SK-N-SH treated with all-trans-retinoic acid at 6 μM for 48 hours (cell line): ENCODE results near the gene SLC16A1.

Source experiments
- ATAC-seq: fragments of 200-7000 bp; cut with Tn5 transposase; 3 replicates; pipeline ENCODE4 v1.9.1; 2020; ENCODE audit warnings: mild to moderate bottlenecking, moderate library complexity
- ARNTL ChIP-seq: fragments of 450-650 bp; formaldehyde crosslinking; IDR thresholded peaks from 2 replicates; pipeline ENCODE4 v1.5.0; 2020; ENCODE audit warnings: low read depth, mild to moderate bottlenecking, moderate library complexity, borderline replicate concordance
- BACH2 ChIP-seq: fragments of 250-450 bp; sonication (Bioruptor Pico); IDR thresholded peaks from 2 replicates; pipeline ENCODE4 v1.9.0; 2021; ENCODE audit warnings: mild to moderate bottlenecking, borderline replicate concordance
- CSDC2 ChIP-seq: fragments of 250-450 bp; sonication (Bioruptor Pico); IDR thresholded peaks from 2 replicates; pipeline ENCODE4 v1.5.0; 2020; ENCODE audit warnings: mild to moderate bottlenecking, moderate library complexity
- GLIS3 ChIP-seq: fragments of 250-450 bp; sonication (Bioruptor Pico); IDR thresholded peaks from 2 replicates; pipeline ENCODE4 v1.5.0; 2020; ENCODE audit warnings: mild to moderate bottlenecking, moderate library complexity
- ISL1 ChIP-seq: fragments of 250-450 bp; sonication (Bioruptor Pico); IDR thresholded peaks from 2 replicates; pipeline ENCODE4 v2.1.2; 2022; ENCODE audit warnings: mild to moderate bottlenecking, moderate library complexity
- OSR1 ChIP-seq: fragments of 250-450 bp; sonication (Bioruptor Pico); IDR thresholded peaks from 2 replicates; pipeline ENCODE4 v1.8.0; 2022; ENCODE audit warnings: moderate library complexity, mild to moderate bottlenecking, inconsistent platforms
- PPARA ChIP-seq: fragments of 250-450 bp; sonication (Bioruptor Pico); IDR thresholded peaks from 2 replicates; pipeline ENCODE4 v1.5.0; 2020; ENCODE audit warnings: mild to moderate bottlenecking, borderline replicate concordance
- RARB ChIP-seq: fragments of 250-450 bp; sonication (Bioruptor Pico); IDR thresholded peaks from 2 replicates; pipeline ENCODE4 v1.8.0; 2021; ENCODE audit warnings: mild to moderate bottlenecking, moderate library complexity
- SNAI2 ChIP-seq: fragments of 250-450 bp; sonication (Bioruptor Pico); IDR thresholded peaks from 2 replicates; pipeline ENCODE4 v1.5.0; 2020; ENCODE audit warnings: mild to moderate bottlenecking, moderate library complexity
- TCF4 ChIP-seq: fragments of 250-450 bp; sonication (Bioruptor Pico); IDR thresholded peaks from 2 replicates; pipeline ENCODE4 v1.8.0; 2021; ENCODE audit warnings: mild to moderate bottlenecking, moderate library complexity, borderline replicate concordance
- ZC3H10 ChIP-seq: fragments of 250-450 bp; sonication (Bioruptor Pico); IDR thresholded peaks from 2 replicates; pipeline ENCODE4 v1.5.1; 2021; ENCODE audit warnings: mild to moderate bottlenecking, moderate library complexity
- ZFP30 ChIP-seq: fragments of 450-650 bp; formaldehyde crosslinking; IDR thresholded peaks from 2 replicates; pipeline ENCODE4 v1.5.0; 2022; ENCODE audit warnings: mild to moderate bottlenecking, moderate library complexity
- ZNF565 ChIP-seq: fragments of 450-650 bp; formaldehyde crosslinking; conservative IDR thresholded peaks from 2 replicates; pipeline ENCODE4 v1.5.0; 2020; ENCODE audit warnings: low read depth, mild to moderate bottlenecking, moderate library complexity
- ZNF70 ChIP-seq: fragments of 450-650 bp; formaldehyde crosslinking; IDR thresholded peaks from 2 replicates; pipeline ENCODE4 v1.5.0; 2020; ENCODE audit warnings: mild to moderate bottlenecking, moderate library complexity
- ZNF8 ChIP-seq: fragments of 450-650 bp; formaldehyde crosslinking; IDR thresholded peaks from 2 replicates; pipeline ENCODE4 v1.5.0; 2020; ENCODE audit warnings: mild to moderate bottlenecking, moderate library complexity
- TF ChIP-seq, protein P1 (sequence below): fragments of 250-450 bp; sonication (Bioruptor Pico); IDR thresholded peaks from 2 replicates; pipeline ENCODE4 v1.5.0; 2020; ENCODE audit warnings: mild to moderate bottlenecking, moderate library complexity
- TF ChIP-seq, protein P2 (sequence below): fragments of 250-450 bp; sonication (Bioruptor Pico); IDR thresholded peaks from 2 replicates; pipeline ENCODE4 v1.5.1; 2021; ENCODE audit warnings: mild to moderate bottlenecking, moderate library complexity
- TF ChIP-seq, protein P3 (sequence below): fragments of 250-450 bp; sonication (Bioruptor Pico); IDR thresholded peaks from 2 replicates; pipeline ENCODE4 v1.8.0; 2021; ENCODE audit warnings: low read depth, mild to moderate bottlenecking, moderate library complexity, borderline replicate concordance
- TF ChIP-seq, protein P4 (sequence below): fragments of 250-450 bp; sonication (Bioruptor Pico); IDR thresholded peaks from 2 replicates; pipeline ENCODE4 v1.5.1; 2020; ENCODE audit warnings: low read depth, mild to moderate bottlenecking, moderate library complexity
- TF ChIP-seq, protein P5 (sequence below): fragments of 250-450 bp; sonication (Bioruptor Pico); IDR thresholded peaks from 2 replicates; pipeline ENCODE4 v1.8.0; 2020; ENCODE audit warnings: mild to moderate bottlenecking, moderate library complexity, borderline replicate concordance

Gene SLC16A1, protein sequence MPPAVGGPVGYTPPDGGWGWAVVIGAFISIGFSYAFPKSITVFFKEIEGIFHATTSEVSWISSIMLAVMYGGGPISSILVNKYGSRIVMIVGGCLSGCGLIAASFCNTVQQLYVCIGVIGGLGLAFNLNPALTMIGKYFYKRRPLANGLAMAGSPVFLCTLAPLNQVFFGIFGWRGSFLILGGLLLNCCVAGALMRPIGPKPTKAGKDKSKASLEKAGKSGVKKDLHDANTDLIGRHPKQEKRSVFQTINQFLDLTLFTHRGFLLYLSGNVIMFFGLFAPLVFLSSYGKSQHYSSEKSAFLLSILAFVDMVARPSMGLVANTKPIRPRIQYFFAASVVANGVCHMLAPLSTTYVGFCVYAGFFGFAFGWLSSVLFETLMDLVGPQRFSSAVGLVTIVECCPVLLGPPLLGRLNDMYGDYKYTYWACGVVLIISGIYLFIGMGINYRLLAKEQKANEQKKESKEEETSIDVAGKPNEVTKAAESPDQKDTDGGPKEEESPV

DNA sequence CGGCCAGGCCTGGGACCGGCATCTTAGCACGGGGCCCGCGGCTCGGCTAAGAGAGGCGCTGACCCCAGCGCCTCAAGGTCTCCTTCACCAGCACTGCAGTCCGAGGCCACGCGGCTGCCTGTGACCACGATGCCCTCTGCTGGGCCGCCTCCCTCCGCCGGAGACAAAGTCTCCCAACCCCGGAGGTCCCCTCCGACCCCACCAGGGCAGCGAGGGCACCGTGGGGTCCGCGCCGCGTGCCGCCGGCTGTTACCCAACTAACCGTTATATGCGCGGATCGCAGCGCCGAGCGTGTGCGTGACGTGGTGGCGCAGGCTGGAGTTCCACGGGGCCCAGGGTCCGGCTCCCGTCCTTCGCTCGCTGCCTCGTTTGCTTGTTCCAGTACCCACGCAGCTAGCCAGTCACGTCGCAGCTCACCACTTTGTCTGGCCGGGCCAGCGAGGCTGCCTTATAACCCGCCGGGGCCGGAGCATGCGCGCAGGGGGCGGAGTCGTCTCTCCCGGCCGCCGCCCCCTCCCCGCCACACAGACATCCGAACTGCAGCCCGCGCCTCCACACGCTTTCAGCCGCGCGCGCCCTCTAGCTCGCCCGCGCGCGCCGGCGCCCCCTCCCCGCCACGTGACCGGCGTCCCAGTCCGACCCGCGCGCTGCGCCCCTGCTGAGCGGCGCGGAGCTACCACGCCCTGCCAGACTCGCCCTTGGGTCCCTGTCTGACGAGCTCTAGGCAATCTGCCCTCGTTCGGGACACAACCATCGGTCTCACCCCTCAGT lies at the start of gene SLC16A1:
Gene SLC16A1, minus strand, starts transcription at position 424 of the 771 bp plus-strand sequence. CDS start 26,888 bp downstream, outside the sequence.
- ATAC-seq = peak; percentile 85
- TF ChIP-seq, protein P1, sequence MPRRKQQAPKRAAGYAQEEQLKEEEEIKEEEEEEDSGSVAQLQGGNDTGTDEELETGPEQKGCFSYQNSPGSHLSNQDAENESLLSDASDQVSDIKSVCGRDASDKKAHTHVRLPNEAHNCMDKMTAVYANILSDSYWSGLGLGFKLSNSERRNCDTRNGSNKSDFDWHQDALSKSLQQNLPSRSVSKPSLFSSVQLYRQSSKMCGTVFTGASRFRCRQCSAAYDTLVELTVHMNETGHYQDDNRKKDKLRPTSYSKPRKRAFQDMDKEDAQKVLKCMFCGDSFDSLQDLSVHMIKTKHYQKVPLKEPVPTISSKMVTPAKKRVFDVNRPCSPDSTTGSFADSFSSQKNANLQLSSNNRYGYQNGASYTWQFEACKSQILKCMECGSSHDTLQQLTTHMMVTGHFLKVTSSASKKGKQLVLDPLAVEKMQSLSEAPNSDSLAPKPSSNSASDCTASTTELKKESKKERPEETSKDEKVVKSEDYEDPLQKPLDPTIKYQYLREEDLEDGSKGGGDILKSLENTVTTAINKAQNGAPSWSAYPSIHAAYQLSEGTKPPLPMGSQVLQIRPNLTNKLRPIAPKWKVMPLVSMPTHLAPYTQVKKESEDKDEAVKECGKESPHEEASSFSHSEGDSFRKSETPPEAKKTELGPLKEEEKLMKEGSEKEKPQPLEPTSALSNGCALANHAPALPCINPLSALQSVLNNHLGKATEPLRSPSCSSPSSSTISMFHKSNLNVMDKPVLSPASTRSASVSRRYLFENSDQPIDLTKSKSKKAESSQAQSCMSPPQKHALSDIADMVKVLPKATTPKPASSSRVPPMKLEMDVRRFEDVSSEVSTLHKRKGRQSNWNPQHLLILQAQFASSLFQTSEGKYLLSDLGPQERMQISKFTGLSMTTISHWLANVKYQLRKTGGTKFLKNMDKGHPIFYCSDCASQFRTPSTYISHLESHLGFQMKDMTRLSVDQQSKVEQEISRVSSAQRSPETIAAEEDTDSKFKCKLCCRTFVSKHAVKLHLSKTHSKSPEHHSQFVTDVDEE (CRISPR knock-in tag) = peak; percentile 47
- TF ChIP-seq CSDC2 (CRISPR knock-in tag) = 0 out of 2 replicates have a peak, but pooled peaks have one; percentile 50
- no peak for TF ChIP-seq GLIS3 (CRISPR knock-in tag)

DNA sequence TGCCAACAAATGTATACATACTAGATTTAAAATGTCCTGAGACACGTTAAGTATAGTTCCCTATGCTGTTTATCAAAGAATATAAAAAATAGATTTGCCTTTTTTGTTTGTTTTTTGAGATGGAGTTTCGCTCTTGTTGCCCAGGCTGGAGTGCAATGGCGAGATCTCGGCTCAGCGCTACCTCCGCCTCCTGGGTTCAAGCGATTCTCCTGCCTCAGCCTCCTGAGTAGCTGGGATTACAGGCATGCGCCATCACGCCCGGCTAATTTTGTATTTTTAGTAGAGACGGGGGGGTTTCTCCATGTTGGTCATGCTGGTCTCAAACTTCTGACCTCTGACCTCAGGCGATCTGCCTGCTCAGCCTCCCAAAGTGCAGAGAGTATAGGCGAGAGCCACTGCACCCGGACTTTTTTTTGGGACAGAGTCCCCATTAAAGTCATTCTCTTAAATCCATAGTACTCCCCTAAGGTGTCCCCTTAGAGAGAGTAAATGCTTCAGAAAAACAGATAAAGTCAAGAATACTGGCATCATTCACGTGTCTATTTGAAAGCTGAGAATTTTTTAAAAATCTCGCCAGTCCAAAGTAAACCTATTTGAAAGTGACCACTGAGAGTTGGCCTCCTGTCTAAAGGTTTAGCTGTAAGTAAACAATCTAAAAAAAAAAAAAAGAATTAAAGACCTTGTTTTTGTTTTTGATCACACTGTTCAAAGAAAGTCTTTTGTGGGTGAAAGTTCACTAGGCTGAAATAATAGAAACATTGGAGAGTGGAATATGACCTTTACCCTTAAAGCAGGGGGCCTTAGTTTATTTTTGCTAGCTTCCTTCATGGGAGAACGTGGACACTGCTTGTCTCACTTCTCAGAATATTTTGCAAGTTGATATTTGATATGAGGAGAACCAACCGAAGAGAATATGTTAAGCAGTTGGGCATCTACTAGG lies 48.0 kb upstream of the SLC16A1 start:
- TF ChIP-seq ZNF70 = no peak
- TF ChIP-seq, protein P2, sequence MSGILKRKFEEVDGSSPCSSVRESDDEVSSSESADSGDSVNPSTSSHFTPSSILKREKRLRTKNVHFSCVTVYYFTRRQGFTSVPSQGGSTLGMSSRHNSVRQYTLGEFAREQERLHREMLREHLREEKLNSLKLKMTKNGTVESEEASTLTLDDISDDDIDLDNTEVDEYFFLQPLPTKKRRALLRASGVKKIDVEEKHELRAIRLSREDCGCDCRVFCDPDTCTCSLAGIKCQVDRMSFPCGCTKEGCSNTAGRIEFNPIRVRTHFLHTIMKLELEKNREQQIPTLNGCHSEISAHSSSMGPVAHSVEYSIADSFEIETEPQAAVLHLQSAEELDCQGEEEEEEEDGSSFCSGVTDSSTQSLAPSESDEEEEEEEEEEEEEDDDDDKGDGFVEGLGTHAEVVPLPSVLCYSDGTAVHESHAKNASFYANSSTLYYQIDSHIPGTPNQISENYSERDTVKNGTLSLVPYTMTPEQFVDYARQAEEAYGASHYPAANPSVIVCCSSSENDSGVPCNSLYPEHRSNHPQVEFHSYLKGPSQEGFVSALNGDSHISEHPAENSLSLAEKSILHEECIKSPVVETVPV (CRISPR knock-in tag) = no peak
- TF ChIP-seq, protein P1 (CRISPR knock-in tag) = no peak
- no peak for TF ChIP-seq ZC3H10 (CRISPR knock-in tag)
- TF ChIP-seq, protein P3, sequence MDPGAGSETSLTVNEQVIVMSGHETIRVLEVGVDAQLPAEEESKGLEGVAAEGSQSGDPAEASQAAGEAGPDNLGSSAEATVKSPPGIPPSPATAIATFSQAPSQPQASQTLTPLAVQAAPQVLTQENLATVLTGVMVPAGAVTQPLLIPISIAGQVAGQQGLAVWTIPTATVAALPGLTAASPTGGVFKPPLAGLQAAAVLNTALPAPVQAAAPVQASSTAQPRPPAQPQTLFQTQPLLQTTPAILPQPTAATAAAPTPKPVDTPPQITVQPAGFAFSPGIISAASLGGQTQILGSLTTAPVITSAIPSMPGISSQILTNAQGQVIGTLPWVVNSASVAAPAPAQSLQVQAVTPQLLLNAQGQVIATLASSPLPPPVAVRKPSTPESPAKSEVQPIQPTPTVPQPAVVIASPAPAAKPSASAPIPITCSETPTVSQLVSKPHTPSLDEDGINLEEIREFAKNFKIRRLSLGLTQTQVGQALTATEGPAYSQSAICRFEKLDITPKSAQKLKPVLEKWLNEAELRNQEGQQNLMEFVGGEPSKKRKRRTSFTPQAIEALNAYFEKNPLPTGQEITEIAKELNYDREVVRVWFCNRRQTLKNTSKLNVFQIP (CRISPR knock-in tag) = no peak
- no peak for TF ChIP-seq ZNF8
- no peak for TF ChIP-seq GLIS3 (CRISPR knock-in tag)
- TF ChIP-seq ZFP30 = no peak
- no peak for TF ChIP-seq BACH2
- TF ChIP-seq OSR1 (CRISPR knock-in tag) = no peak
- no peak for TF ChIP-seq ZNF565 (CRISPR knock-in tag)
- TF ChIP-seq ISL1 = no peak
- TF ChIP-seq, protein P4, sequence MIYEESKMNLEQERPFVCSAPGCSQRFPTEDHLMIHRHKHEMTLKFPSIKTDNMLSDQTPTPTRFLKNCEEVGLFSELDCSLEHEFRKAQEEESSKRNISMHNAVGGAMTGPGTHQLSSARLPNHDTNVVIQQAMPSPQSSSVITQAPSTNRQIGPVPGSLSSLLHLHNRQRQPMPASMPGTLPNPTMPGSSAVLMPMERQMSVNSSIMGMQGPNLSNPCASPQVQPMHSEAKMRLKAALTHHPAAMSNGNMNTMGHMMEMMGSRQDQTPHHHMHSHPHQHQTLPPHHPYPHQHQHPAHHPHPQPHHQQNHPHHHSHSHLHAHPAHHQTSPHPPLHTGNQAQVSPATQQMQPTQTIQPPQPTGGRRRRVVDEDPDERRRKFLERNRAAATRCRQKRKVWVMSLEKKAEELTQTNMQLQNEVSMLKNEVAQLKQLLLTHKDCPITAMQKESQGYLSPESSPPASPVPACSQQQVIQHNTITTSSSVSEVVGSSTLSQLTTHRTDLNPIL = no peak
- no peak for TF ChIP-seq ARNTL (CRISPR knock-in tag)
- TF ChIP-seq, protein P5, sequence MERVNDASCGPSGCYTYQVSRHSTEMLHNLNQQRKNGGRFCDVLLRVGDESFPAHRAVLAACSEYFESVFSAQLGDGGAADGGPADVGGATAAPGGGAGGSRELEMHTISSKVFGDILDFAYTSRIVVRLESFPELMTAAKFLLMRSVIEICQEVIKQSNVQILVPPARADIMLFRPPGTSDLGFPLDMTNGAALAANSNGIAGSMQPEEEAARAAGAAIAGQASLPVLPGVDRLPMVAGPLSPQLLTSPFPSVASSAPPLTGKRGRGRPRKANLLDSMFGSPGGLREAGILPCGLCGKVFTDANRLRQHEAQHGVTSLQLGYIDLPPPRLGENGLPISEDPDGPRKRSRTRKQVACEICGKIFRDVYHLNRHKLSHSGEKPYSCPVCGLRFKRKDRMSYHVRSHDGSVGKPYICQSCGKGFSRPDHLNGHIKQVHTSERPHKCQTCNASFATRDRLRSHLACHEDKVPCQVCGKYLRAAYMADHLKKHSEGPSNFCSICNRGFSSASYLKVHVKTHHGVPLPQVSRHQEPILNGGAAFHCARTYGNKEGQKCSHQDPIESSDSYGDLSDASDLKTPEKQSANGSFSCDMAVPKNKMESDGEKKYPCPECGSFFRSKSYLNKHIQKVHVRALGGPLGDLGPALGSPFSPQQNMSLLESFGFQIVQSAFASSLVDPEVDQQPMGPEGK (CRISPR knock-in tag) = no peak
- no peak for TF ChIP-seq SNAI2 (CRISPR knock-in tag)
- TF ChIP-seq PPARA (CRISPR knock-in tag) = no peak
- no peak for TF ChIP-seq RARB (CRISPR knock-in tag)
- TF ChIP-seq TCF4 (CRISPR knock-in tag) = no peak
- ATAC-seq = no peak
